Measurements from ENCODE around the gene TXNDC11. TPM values are rescaled to one million over a fixed set of nuclear protein-coding genes. Genes with fewer than 3 reads are reported as not detected.

The TXNDC11 gene
- total RNA-seq, 1 donor from 2014 or later, result 36.1 TPM

DNA sequence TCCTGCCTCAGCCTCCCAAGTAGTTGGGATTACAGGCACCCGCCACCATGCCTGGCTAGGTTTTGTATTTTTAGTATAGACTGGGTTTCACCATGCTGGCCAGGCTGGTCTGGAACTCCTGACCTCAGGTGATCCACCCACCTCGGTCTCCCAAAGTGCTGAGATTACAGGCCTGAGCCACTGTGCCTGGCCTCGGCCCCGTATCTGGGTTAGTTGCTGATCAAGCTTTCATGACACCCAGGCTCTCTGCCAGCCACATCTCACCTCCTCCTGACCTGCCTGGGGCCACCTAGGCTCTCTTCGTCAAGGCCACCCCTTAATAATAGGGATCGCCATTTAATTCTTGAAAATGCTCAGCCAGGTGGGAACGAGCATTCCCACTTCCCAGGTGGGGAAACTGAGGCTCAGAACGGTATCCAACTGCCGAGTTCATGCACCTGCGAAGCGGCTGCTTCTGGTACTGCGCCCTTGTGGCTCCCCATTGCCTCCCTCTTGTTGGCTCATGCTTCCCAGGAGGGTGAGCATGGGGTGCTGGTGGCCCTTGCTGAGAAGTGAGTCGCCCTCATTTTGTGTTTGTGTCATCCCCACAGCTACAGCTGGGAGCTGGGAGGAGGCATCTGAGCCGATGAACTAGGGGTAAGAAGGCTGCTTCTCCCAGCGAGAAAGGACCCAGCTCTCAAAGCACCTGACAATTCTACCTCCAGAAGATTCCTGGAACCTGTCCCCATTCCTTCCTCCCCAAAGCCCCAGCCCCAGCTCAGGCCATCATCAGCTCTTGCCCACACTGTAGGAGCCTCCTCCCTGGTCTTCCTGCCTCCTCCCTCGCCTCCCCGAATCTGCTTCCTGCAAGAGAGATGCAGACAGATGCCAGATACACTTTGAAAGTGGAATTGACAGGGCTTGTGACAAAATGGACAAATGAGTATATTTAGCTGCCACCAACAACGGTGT is 91.7 kb downstream of the TXNDC11 start:
- Histone ChIP-seq H3K27me3 (ENCODE audit: control insufficient read depth, insufficient read depth, low read length) (peaks cover 5% of the 10 kb centered on the region), H3K36me3 (ENCODE audit: control insufficient read depth, insufficient read depth, low read length) (no peaks in the 10 kb centered on the region), H3K4me3 (ENCODE audit: low read depth, low read length) (no peak overlapping the region)
- DNase-seq (ENCODE audit: low read depth), result no peak
- TF ChIP-seq CTCF (IDR thresholded peaks at IDR 0.05; ENCODE audit: insufficient read depth, low read length, poor library complexity, severe bottlenecking), result no peak

- no peak for DNase-seq (ENCODE audit: low read depth)
- no peak overlapping the region for H3K4me3 ChIP-seq (ENCODE audit: low read depth, low read length)
- no peaks in the 10 kb centered on the region for H3K27me3 ChIP-seq (ENCODE audit: control insufficient read depth, insufficient read depth, low read length)
- no peaks in the 10 kb centered on the region for H3K36me3 ChIP-seq (ENCODE audit: control insufficient read depth, insufficient read depth, low read length)
- TF ChIP-seq CTCF (IDR thresholded peaks at IDR 0.05; ENCODE audit: insufficient read depth, low read length, poor library complexity, severe bottlenecking), result no peak
These were observed 93.4 kb downstream of the TXNDC11 start for GRCh38 chr16:11649276-11649675.

DNA sequence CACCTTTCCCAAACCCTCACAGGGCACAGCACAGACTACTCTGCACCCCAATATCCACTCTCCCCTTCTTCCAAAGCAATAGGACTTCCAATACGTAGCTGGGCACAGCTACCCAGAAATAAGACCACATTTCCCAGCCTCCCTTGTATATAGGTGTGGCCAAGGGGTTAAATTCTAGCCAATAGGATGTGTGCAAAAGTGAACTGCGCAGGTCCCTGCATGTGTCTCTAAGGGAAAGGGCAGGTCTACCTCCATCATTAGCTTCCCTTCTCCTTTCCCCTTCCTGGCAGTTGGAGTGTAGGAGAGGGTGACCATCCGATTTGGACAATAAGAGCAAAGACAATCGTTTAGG is 99.9 kb downstream of the TXNDC11 start:
- Histone ChIP-seq H3K27me3 (ENCODE audit: control insufficient read depth, insufficient read depth, low read length) (no peaks in the 10 kb centered on the region), H3K4me3 (ENCODE audit: low read depth, low read length) (no peak overlapping the region), H3K36me3 (ENCODE audit: control insufficient read depth, insufficient read depth, low read length) (no peaks in the 10 kb centered on the region)
- DNase-seq (ENCODE audit: low read depth), result no peak
- no peak for TF ChIP-seq CTCF (IDR thresholded peaks at IDR 0.05; ENCODE audit: insufficient read depth, low read length, poor library complexity, severe bottlenecking)

DNA sequence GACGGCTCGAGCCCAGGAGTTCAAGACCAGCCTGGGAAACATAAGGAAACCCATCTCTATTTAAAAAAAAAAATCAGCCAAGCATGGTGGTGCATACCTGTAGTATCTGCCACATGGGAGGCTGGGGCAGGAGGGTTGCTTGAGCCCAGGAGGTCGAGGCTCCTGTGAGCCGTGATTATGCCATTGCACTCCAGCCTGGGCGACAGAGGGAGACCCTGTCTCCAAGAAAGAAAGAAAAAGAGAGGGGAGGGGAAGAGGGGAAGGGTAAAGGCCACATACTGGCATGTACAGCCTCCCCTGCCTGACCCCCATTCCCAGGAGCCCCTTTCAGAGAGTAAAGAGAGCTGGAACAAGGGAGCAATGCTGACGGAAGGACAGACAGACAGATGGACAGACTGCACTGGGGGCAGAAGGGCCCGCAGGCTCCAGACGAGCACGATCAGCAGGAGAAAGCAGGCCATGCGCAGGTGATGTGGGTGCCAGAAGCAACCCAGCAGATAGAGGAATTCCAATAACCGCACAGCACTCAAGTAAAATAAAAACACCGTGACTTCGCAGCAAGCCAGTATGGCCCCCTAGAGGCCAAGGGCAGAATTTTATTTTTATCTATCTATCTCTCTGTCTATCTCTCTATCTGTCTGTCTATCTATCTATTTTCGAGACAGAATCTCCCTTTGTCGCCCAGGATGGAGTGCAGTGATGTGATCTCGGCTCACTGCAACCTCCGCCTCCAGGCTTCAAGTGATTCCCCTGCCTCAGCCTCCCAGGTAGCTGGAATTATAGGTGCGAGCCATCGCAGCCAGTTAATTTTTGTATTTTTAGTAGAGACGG is 101.5 kb downstream of the TXNDC11 start:
- Histone ChIP-seq H3K27me3 (ENCODE audit: control insufficient read depth, insufficient read depth, low read length) (no peaks in the 10 kb centered on the region), H3K36me3 (ENCODE audit: control insufficient read depth, insufficient read depth, low read length) (no peaks in the 10 kb centered on the region), H3K4me3 (ENCODE audit: low read depth, low read length) (no peak overlapping the region)
- TF ChIP-seq CTCF (IDR thresholded peaks at IDR 0.05; ENCODE audit: insufficient read depth, low read length, poor library complexity, severe bottlenecking), result peak; percentile 84
- peak; percentile 25 for DNase-seq (ENCODE audit: low read depth)

GRCh38 chr16:11639925-11640899 is 102.4 kb downstream of the TXNDC11 start:
- DNase-seq (ENCODE audit: low read depth), result peak; percentile 73
- H3K27me3 ChIP-seq (ENCODE audit: control insufficient read depth, insufficient read depth, low read length), result peaks cover 4% of the 10 kb centered on the region
- no peak overlapping the region for H3K4me3 ChIP-seq (ENCODE audit: low read depth, low read length)
- TF ChIP-seq CTCF (IDR thresholded peaks at IDR 0.05; ENCODE audit: insufficient read depth, low read length, poor library complexity, severe bottlenecking), result no peak
- no peaks in the 10 kb centered on the region for H3K36me3 ChIP-seq (ENCODE audit: control insufficient read depth, insufficient read depth, low read length)
